Upper lobe of left lung (tissue), 6 donors: ENCODE results near the gene LIMCH1. TPM values are rescaled to one million over a fixed set of nuclear protein-coding genes. Genes with fewer than 3 reads are reported as not detected.
A peak's percentile ranks its signal among the peaks of the same experiment; 100 is the strongest.

Experiments
- ATAC-seq, 2 donors: fragments of 200-7000 bp; cut with Tn5 transposase; one replicate each; pipeline ENCODE4 v1.9.1; 2022; ENCODE audit warnings: mild to moderate bottlenecking in 2 of 2, moderate library complexity in 2 of 2; ENCODE audit not compliant: low FRiP score in 2 of 2
- DNase-seq, 2 donors: peaks; one replicate each; pipeline ENCODE4 v3.0.0-alpha.2; 2019 to 2020
- H3K27ac ChIP-seq, 4 donors: fragments of 200-600 bp; sonication (generic); one replicate each; pipeline ENCODE4 v1.5.1; 2016 to 2019
- H3K27me3 ChIP-seq, 4 donors: fragments of 200-600 bp; sonication (generic); one replicate each; pipeline ENCODE4 v1.5.1; 2017 to 2019
- H3K36me3 ChIP-seq, 4 donors: fragments of 200-600 bp; sonication (generic); one replicate each; pipeline ENCODE4 v1.5.1; 2016 to 2019
- H3K4me1 ChIP-seq, 4 donors: fragments of 200-600 bp; sonication (generic); one replicate each; pipeline ENCODE4 v1.5.1; 2018 to 2019
- H3K4me3 ChIP-seq, 4 donors: fragments of 200-600 bp; sonication (generic); one replicate each; pipeline ENCODE4 v1.5.1; 2017 to 2019; ENCODE audit warnings: mild to moderate bottlenecking in 2 of 4, moderate library complexity in 1 of 4
- H3K9me3 ChIP-seq, 4 donors: fragments of 200-600 bp; sonication (generic); one replicate each; pipeline ENCODE4 v1.5.1; 2018 to 2019
- CTCF ChIP-seq, 6 experiments: fragments of 450-650 bp in 4 of 6; fragments of 200-600 bp in 2 of 6; sonication (generic) in 2 of 6; IDR thresholded peaks; one replicate each; pipeline ENCODE4 v1.5.1; 2016 to 2019; ENCODE audit warnings: antibody characterized with exemption in 6 of 6
- EP300 ChIP-seq, 4 donors: sonication (generic); formaldehyde crosslinking; IDR thresholded peaks; one replicate each; pipeline ENCODE4 v1.5.1; 2017; ENCODE audit warnings: antibody characterized with exemption in 4 of 4, control low read depth in 2 of 4
- POLR2A ChIP-seq, 4 donors: fragments of 450-650 bp; IDR thresholded peaks; one replicate each; pipeline ENCODE4 v1.5.1; 2016 to 2017; ENCODE audit warnings: antibody characterized with exemption in 4 of 4, mild to moderate bottlenecking in 2 of 4
- POLR2AphosphoS5 ChIP-seq, 2 donors: sonication (generic); formaldehyde crosslinking; IDR thresholded peaks; one replicate each; pipeline ENCODE4 v1.5.1; 2017; ENCODE audit warnings: antibody characterized with exemption in 2 of 2
- WGBS, 2 donors: methylation state at CpG; one replicate each; pipeline ENCODE4 v1.1.5; 2017 to 2018; 5-methylcytosine and 5-hydroxymethylcytosine counted together
- total RNA-seq, 6 donors: library from RNA; depleted of rRNA in 4 of 6; stranded (reverse); fragments of >200 nt in 4 of 6; gene quantifications; one replicate each; pipeline versions ENCODE4 v1.1.0 to v1.2.1, GENCODE V29; 2016 to 2021
- donor health status: DM: no; HTN: no; CAD: no; lungs with moderate emphysema.
- donor health status: DM: no; HTN: yes; CAD: no; lungs with severe emphysema.

Gene LIMCH1
- total RNA-seq, 6 donors from 2014 or later = 231 to 598 (median 331) TPM

GRCh38 chr4:41534404-41534803 lies 3.6 kb upstream of the LIMCH1 start:
- no peaks in the 10 kb centered on the region for H3K27me3 ChIP-seq
- H3K4me3 ChIP-seq = no peak overlapping the region
- DNase-seq (no peak), ATAC-seq (no peak)
- peaks cover 11 to 32% (median 19%) of the 10 kb centered on the region in 4 donors for H3K4me1 ChIP-seq
- H3K27ac ChIP-seq = no peak overlapping the region
- no peaks in the 10 kb centered on the region for H3K9me3 ChIP-seq
- no peaks in the 10 kb centered on the region for H3K36me3 ChIP-seq
- TF ChIP-seq POLR2AphosphoS5 (IDR thresholded peaks at IDR 0.05) (no peak), CTCF (IDR thresholded peaks at IDR 0.05) (no peak), POLR2A (IDR thresholded peaks at IDR 0.05) (no peak), EP300 (IDR thresholded peaks at IDR 0.05) (no peak)

GRCh38 chr4:41535911-41536371 lies 2.0 kb upstream of the LIMCH1 start:
- Histone ChIP-seq H3K27me3 (no peaks in the 10 kb centered on the region), H3K9me3 (no peaks in the 10 kb centered on the region), H3K36me3 (no peaks in the 10 kb centered on the region), H3K4me1 (peaks cover 11 to 38% (median 19%) of the 10 kb centered on the region in 4 donors), H3K4me3 (no peak overlapping the region), H3K27ac (peak overlapping the region in 3 of 4 donors; percentile 35 to 62 (median 52))
- TF ChIP-seq EP300 (IDR thresholded peaks at IDR 0.05) (no peak), POLR2AphosphoS5 (IDR thresholded peaks at IDR 0.05) (no peak), POLR2A (IDR thresholded peaks at IDR 0.05) (no peak), CTCF (IDR thresholded peaks at IDR 0.05) (no peak)
- DNase-seq (no peak), ATAC-seq (no peak)
- 7 to 8% methylated on average over 6 of the region's 6 CpGs for whole genome bisulfite sequencing, 2 donors

GRCh38 chr4:41537292-41537890 lies 566 bp upstream of the LIMCH1 start:
- no peaks in the 10 kb centered on the region for H3K27me3 ChIP-seq
- H3K9me3 ChIP-seq = no peaks in the 10 kb centered on the region
- 81 to 92% methylated on average over 1 of the region's 1 CpG for WGBS, 2 donors
- peaks cover 11 to 48% (median 26%) of the 10 kb centered on the region in 4 donors for H3K4me1 ChIP-seq
- ATAC-seq (no peak), DNase-seq (no peak)
- H3K4me3 ChIP-seq = no peak overlapping the region
- H3K36me3 ChIP-seq = no peaks in the 10 kb centered on the region
- H3K27ac ChIP-seq = peak overlapping the region in 2 of 4 donors; percentile 57 to 70
- TF ChIP-seq POLR2AphosphoS5 (IDR thresholded peaks at IDR 0.05) (no peak), POLR2A (IDR thresholded peaks at IDR 0.05) (no peak), CTCF (IDR thresholded peaks at IDR 0.05) (no peak), EP300 (IDR thresholded peaks at IDR 0.05) (no peak)

GRCh38 chr4:41538887-41539498 lies 1.0 kb downstream of the LIMCH1 start:
- TF ChIP-seq POLR2A (IDR thresholded peaks at IDR 0.05) = no peak
- TF ChIP-seq EP300 (IDR thresholded peaks at IDR 0.05) = no peak
- no peak for TF ChIP-seq CTCF (IDR thresholded peaks at IDR 0.05)
- TF ChIP-seq POLR2AphosphoS5 (IDR thresholded peaks at IDR 0.05) = no peak
- Histone ChIP-seq H3K4me3 (peak overlapping the region in 3 of 4 donors; percentile 23 to 40 (median 31)), H3K4me1 (peaks cover 11 to 48% (median 22%) of the 10 kb centered on the region in 4 donors), H3K9me3 (no peaks in the 10 kb centered on the region), H3K36me3 (no peaks in the 10 kb centered on the region), H3K27me3 (no peaks in the 10 kb centered on the region), H3K27ac (peak overlapping the region; percentile 57 to 86 (median 64))
- DNase-seq = no peak
- WGBS, 2 donors = 69 to 73% methylated on average over 12 of the region's 12 CpGs
- peak in 1 of 2 donors; percentile 77 for ATAC-seq
